GM18508 (cell line): ENCODE measurements around the gene MBTD1.
"Not testable (repeated sequence)": the region's sequence is repeated elsewhere in the genome, so short reads cannot be mapped to it uniquely, and the experiment has no call there.

Source experiments
- ATAC-seq: cut with Tn5 transposase; IDR thresholded peaks from one replicate; pipeline ENCODE4 v1.9.1; 2021; ENCODE audit warnings: moderate number of reproducible peaks; ENCODE audit not compliant: insufficient read depth, unreplicated experiment

Gene MBTD1

DNA sequence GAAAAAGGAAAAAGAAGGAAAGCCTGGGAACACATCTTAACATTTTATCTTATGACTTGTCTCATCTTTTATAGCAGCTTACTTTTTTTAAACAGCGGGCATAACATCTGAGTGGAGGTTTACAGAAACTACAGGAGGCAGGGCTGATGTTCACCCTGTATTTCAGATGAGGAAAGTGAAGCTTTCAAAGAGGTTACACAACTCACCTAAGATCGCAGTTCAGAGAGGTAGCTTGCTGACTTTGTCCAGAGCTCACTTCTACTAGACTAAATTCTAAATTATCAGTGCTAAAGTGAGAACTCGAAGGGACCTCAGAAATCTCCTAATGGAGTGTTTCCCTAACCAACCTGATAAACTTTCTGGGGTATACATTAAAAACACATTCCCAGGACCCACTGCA lies 3.7 kb downstream of the MBTD1 start:
- ATAC-seq, result no peak

DNA sequence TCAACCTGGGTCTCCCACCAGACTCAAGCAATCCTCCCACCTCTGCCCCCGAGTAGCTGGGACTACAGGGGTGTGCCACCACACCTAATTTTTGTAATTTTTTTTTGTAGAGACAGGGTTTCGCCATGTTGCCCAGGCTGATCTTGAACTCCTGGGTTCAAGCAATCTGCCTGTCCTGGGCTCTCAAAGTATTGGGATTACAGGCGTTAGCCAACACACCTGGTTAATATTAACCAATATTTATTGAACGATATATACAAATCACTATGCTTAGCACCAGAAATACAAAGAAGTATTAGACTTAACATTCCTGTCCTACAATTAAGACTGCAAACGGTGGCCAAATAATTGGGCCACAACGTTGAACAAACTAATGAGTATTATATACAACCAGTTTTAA lies 4.2 kb downstream of the MBTD1 start:
- no peak for ATAC-seq

DNA sequence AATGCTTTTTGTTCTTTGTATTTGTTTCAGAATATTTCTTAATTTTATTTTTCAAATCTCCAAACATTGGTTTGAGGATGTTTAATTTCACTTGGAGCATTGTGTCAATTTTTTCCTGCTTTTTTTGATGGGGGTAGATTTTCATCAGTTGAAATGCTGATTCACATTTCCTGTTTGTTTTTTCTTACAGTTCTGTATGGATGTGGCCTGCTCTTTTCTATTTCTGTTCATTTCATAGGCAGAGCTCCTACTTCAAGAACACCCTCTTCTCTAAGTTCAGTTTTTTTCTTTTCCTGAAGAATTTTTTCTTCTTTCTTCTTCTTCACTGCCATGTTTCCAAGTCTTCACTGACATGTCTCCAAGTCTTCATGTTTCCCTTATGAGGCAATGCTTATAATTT lies 8.8 kb downstream of the MBTD1 start:
- no peak for ATAC-seq

DNA sequence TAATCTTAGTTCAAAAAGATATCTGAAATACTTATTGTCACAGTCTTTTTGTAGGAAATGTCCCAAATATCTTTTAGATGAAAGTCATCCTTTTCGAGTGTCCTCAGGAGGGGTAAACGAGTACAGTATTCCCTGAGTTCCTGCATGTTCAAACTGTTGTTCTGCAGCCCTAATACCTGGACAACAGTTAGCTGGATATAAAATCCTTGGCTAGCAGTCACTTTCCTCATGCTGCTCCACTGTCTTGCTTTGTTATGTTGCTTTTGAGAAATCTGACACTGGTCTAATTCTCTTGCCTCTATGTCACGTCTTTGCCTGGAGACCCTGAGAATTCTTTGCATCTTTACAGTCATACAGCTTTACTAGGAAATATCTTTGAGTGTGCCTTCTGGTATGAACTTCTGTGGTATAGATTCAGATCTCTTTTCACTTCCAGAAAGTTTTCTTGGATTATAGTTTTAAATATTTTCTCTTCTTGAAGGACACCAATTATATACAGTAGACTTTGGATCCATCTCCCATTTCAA lies 9.5 kb downstream of the MBTD1 start:
- ATAC-seq, result no peak

DNA sequence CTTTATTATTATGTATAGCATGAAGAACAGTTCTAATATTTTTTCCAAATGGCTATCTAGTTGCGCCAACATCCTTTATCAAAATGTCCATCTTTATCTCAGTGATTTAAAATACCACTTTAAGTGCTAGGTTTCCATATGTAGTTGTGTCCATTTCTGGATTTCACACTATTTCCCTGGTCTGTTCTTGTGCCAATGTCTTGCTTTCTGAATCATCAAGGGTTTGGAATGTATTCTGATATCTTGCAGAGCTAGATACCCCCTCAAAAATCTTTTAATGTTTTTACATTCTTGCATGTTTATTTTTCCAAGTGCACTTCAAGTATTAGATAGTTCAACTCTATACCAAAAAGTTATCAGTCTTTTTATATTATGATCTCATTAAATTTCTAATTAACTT lies 14.3 kb downstream of the MBTD1 start:
- no peak for ATAC-seq

DNA sequence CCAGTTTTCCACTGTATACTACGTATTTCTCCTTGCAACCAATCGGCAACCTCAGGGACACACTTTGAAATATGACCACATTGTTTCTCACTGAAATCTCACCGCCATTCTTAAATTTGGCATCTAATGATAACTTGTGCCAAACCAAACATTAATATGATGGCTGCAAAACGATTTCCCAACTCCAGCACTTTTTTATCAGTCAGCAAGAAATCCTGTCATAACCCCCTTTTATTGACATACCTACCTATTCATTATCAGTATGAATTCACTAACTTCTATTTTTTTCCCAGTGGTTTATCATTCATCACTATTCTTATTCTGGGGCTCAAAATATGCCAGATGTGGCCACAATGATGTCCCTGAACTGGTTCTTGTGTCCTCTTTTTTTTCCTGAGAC lies 15.8 kb downstream of the MBTD1 start:
- no peak for ATAC-seq

DNA sequence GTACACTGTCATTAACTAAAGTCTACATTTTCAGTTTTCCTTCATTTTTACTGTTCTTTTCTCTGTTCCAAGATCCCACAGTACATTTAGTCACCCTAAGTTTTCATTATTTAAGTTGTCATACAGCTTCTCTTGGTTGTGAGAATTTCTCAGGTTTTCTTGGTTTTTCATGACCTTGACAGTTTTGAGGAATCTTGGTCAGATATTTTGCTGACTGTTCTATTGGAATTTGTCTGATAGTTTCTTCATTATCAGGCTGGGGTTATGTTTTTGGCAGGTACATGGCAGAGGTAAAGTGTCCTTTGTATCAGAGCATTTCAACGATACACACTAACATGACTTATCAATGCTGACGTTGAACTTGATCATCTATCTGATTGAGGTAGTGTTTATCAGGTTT lies 19.6 kb downstream of the MBTD1 start:
- ATAC-seq, result no peak

DNA sequence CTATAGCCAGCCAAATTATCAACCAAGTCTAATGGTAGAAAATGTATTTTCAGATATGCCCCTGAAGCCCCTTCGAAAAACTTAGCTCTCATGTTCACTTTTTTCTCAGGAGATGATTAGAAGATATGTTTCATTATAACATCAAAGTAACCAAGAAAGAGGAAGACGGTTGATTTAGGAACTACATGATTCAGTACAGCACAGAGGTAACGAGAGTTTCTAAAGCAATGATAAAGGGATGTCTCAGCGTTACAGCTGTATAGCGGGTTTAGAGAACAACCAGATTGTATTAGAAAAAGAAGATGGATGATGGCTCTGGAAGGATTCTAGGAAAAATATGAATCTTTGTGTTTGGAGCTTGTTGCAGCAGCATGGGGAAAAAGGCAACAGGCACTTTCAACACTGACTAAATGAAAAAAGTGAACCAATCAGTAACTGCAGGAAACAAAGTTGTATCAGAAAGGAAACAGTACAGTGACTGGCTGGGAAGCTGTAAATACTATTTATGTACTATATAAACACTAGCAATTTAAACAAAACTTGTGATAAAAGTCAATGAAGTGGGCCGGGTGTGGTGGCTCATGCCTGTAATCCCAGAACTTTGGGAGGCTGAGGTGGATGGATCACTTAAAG lies 21.5 kb downstream of the MBTD1 start:
- no peak for ATAC-seq

DNA sequence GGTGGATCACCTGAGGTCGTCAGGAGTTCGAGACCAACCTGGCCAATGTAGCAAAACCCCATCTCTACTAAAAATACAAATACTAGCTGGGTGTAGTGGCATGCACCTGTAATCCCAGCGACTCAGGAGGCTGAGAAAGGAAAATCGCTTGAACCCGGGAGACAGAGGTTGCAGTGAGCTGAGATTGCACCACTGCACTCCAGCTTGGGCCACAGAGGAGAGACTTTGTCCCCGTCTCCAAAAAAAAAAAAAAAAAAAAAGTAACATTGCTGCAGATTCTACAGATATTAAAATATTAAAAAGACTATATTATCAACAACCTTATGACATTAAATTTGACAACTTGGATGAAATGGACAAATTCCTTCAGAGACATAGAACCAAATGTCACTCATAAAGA lies 25.7 kb downstream of the MBTD1 start:
- no peak for ATAC-seq

DNA sequence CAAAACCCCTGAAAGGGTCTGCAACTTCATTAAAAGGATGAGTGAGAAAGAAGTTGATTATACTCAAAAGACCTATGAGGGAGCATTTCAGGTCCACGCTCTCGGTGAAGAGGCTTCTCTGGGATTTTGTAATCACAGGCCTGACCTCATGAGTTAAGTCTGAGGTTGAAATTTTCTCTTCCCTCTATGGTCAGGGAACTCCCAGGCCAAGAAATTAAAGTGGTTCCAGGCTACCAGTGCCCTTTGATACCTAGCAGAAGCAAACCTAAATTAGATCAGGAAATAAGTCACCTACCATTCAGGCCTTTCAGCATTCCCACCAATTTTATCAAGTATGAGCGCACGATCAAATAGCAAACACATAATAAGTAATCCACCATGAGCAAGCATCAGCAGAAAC lies 27.9 kb downstream of the MBTD1 start:
- no peak for ATAC-seq

DNA sequence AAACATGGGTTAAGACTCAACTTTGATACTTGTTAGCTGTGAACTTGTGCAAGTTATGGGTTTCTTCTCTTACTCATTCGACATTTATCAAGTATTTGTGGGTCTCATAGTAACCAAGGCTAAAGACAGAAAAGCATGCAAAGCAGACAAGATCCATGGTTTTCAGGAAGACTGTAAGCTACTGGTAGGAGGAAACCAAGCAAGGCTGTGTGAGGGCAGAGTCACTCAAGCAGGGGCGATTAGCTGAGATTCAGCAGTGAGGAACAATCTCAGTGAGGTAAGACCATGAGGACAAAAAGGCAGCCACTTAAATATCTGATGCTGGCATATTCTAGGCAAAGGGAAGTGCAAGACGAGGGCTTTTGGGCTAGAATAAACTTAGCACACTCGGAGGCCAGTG lies 29.5 kb downstream of the MBTD1 start:
- no peak for ATAC-seq

DNA sequence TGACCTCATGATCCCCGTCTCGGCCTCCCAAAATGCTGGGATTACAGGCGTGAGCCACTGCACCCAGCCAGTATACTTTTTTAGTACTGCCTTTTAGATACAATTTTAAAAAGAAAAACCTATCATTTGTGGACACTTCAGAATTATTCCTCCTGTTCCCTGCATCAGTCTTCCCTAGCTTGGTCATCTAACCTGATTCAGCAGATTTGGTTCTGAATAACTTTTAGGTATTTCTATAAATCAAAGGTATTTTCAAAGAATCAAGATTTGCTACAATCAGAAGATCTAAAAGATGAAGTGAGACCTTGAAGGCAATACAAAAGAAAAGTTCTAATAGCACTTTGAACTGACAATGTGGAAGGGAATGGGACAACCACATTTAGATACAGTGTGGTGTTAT lies 30.0 kb downstream of the MBTD1 start:
- ATAC-seq, result no peak

DNA sequence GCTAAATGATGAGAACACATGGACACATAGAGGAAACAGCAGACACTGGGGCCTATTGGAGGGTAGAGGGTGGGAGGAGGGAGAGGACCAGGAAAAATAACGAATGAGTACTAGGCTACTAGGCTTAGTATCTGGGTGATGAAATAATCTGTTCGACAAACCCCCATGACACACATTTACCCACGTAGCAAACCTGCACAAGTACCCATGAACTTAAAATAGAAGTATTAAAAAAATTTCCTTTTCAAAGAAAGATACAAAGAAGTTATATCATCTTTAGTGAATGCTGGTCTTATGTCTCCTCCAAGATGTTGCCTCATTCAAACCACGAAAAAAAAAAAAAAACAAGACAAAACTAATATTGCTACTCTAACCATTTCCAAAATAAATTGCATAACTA lies 31.7 kb downstream of the MBTD1 start:
- ATAC-seq, result no peak

DNA sequence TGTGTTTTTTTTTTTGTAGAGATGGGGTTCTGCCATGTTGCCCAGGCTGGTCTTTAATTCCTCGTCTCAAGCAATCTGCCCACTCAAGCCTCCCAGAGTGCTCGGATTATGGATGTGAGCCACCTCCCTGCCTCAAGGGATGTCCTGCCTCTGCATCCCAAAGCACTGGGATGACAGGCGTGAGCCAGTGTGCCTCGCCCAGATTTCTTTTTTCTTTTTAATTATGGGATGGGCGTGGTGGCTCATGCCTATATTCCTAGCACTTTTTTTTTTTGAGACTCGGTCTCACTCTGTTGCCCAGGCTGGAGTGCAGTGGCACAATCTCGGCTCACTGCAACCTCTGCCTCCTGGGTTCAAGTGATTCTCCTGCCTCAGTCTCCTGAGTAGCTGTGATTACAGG lies 34.3 kb downstream of the MBTD1 start:
- ATAC-seq, result not testable (repeated sequence)

DNA sequence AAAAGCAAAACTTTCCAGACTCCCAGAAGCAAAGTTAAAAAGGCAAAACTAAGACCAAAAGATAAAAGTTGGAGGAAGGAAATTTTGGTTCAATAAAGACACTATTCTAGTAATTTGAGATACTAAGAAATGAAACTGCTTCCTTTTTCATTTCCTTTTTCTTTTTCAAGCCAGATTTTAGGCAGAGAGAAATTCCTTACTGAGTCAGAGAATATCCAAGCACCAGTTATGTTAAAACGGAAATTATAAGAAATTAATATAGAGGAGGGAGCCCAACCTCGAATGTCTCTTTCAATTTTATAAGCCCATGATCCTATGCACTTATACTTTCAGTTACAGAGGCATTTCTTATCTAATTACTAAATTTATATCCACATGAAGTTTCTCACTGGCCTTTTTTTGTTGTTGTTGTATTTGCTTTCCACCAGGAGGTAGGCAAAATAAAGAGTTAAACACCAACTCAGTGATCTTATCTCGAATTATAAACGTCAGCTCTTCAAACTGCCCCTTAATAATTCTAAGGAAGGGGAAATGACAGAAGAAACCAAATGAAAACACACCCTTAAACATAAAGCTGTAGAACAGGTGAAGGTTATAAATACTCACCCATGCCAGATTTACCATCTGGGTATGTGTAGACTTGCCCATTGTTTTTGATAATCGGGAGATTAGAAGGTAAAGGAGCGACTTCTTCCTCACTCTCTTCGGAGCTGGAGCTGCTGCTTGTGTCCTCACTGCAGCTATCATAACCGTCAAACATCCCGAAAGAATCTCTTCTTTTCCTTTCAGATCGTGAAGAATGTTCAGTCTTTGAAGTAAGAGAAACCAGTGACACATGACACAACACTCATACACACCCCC lies 35.2 kb downstream of the MBTD1 start:
- no peak for ATAC-seq

DNA sequence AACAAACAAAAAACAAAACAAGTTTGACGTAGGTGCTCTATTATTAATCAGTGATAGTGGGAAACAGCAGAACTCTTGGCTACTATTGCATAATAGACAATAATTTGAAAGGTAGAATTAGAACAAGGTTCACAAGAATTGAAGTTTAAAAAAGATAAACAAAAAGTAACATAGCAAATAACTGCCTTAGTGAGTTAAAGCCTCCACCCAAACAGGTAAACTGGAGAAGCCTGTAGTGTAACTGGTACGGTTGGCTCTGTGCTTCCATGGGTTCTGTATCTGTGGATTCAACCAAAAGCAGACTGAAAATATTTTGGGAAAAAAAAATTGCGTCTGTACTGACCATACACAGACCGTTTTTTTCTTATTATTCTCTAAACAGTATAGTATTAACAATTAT lies 38.5 kb downstream of the MBTD1 start:
- no peak for ATAC-seq

DNA sequence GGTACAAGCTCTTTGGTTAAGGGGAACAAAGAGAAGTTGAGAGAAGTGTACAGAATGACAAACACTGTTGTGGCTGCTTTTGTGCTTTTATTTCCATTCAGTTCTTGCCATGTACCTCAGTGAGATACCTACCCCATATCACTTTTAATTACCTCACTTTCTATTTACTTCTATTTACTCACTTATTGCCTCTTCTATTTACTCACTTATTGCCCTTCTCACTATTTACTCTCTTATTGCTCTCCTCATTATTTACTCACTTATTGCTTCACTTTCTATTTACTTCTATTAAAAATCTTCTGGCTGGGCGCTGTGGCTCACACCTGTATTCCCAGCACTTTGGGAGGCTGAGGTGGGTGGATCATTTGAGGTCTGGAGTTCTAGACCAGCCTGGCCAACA lies 41.9 kb downstream of the MBTD1 start:
- ATAC-seq, result no peak

DNA sequence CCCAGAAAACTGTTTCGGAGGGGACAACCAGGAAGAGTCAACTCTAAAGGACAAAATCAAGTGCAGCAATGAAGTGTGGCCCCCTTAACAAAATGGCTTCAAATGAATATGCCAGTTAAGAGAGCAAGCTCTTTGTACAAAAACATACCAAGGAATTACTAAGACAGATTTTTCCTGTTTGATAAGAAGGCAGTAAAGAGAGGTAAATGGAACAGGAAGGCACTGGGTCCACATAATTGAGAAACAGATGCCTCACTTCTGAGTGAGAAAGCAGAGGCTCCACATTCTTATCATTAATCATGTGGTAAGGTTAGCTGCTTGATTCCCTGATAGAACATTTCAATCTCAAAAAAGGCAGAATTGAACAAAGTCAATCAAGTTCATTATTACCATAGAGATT lies 44.9 kb downstream of the MBTD1 start:
- ATAC-seq, result no peak

DNA sequence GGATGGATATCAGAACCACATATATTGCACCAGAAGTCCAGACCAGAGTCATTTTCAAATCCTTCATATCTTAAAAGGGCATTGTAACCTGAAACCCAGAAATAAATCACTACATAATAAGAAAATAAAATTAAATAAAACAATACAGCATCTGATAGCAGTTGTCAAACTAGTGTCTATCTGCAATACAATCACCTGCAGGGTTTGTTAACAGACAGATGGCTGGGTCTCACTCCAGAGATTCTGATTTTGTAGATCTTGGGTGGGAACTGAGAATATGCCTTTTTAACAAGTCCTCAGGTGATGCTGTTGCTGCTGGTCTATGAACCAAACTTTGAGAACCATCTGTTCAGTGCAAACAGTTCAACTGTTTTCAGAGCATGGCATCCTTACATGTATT lies 56.0 kb downstream of the MBTD1 start:
- ATAC-seq, result no peak

DNA sequence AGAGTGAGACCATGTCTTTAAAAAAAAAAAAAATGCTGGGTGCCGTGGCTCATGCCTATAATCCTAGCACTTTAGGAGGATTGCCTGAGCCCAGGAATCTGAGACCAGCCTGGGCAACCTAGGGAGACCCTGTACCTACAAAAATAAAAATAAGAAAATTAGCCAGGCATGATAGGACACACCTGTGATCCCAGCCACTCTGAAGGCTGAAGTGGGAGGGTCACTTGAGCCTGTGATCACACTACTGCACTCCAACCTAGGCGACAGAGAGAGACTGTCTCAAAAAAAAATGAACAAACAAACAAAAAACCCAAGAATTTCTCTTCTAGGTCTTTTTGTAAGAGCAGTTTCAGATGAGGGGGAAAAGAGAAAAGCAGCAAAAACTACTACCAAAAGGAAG lies 59.0 kb downstream of the MBTD1 start:
- ATAC-seq, result no peak

DNA sequence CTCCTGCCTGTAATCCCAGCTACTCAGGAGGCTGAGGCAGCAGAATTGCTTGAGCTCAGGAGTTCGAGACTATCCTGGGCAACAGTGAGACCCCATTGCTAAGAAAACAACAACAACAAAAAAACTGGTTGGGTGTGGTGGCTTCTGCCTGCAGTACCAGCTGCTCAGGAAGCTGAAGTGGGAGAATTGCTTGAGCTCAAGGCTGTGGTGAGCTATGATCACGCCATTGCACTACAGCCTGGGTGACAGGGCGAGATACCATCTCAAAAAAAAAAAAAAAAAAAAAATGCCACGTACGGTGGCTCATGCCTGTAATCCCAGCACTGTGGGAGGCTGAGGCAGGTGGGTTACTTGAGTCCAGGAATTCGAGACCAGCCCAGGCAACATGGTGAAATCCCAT lies 59.6 kb downstream of the MBTD1 start:
- ATAC-seq, result no peak

DNA sequence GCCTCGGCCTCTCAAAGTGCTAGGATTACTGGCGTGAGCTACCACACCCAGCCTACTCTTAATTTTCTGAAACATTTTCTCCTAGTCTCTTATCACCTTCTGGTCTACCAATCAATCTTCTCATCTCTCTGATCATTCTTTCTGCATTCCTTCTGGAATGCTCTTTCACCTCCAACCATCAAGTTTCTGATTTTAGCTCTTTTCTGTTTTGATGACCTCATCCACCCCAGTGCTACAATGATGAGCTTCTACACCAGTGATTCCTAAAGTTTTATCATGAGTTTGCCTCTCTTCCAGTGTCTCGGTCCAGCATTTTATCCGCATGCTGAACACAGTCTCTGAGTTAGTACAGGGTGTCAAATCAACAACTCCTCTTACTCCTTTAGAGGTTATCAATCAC lies 62.1 kb downstream of the MBTD1 start:
- no peak for ATAC-seq
